Measurements from ENCODE around the gene CFAP410.
"Not testable (repeated sequence)": the region's sequence is repeated elsewhere in the genome, so short reads cannot be mapped to it uniquely, and the experiment has no call there.

The CFAP410 gene

DNA sequence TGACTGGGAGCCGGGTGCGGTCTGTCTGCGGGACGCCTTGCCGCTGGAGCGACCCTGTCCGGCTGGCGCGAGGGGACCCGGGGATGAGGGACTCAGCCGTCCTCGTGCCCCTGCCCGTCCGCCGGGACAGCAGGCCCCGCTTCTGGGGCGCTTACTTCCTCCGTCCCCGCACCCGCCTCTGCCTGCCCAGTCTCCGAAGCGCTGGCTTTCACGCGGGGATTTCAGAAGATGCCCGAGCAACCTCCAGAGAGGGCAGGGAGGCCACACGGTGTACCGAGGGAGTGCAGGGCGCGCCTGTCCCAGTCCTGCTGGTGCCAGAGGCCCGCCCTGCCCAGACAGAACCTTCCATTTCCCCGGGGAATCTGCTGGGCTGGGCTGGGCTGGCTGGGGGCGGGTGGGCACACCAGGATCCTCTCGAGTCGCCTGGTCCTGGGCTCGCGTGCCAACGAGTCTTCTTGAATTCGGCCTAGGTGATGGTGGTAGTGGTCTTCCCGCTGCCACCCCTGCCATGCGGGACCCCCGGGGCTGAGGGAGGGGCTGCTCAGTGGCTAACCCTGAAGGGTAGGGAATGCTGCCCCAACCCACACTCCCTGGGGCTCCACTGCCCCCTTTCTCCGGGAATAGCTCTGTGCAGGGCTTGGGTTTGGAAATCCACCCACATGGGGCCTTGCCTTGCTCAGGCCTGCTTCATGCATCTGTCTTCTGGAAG is 11.7 kb upstream of the CFAP410 start:
- DNase-seq (ENCODE audit: low read depth), result no peak

DNA sequence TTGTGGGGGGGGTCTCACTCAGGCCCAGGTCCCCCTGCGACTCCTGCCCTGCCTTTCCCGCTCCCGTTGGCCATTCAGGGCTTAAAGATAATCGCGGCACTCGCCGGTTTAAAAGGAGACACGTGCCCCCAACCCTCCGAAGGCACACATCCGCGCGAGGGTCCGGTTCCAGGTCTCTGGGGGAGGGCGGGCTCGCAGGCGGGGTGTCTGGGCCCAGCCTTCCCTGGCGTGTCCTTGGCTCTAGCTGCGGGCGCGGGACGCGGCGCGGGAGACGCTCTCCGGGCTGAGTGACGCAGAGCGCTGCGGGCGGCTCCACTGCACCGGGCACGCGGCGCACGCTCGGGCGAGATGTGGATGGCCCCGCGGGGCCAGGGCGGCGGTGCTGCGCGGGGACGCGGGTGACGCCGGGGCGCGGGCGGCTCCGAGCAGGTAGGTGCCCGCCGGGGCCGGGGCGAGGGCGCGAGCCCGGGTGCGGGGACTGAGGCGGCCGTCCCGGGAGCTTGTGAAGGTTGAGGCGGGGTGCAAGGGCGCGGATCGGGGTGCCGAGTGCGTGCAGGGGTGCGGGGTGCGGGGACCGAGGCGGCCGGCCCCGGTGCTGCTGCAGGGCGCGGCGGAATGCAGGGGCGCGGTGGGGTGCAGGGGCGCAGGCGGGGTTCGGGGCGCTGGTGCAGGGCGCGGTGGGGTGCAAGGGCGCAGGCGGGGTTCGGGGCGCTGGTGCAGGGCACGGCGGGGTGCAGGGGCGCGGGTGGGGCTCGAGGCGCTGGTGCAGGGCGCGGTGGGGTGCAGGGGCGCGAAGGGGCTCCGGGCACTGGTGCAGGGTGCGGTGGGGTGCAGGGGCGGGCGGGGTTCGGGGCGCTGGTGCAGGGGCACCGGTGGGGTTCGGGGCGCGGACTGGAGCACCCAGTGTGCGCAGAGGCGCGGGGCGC is 10.9 kb upstream of the CFAP410 start:
- DNase-seq (ENCODE audit: low read depth), result no peak

DNA sequence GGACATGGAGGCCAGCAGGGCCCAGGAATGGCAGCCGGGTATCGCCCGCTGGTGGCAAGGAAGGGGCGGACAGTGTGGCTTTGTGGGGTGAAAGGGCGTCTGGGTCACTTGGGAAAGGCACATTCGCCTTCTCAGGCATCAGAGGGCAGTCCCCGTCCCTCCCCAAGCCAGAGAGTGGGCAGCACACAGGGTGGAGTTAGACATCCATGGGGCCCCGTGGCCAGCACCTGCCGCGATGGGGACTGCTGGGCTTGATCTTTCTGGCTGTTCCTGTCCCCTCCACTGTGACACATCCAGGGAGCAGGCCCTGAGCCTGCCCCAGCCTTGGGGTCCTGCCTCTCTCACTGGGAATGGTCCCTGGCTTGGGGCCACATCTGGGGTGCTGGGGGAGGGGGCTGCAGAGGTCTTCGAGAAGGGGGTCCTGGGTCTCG is 10.2 kb upstream of the CFAP410 start:
- DNase-seq (ENCODE audit: low read depth), result no peak

DNA sequence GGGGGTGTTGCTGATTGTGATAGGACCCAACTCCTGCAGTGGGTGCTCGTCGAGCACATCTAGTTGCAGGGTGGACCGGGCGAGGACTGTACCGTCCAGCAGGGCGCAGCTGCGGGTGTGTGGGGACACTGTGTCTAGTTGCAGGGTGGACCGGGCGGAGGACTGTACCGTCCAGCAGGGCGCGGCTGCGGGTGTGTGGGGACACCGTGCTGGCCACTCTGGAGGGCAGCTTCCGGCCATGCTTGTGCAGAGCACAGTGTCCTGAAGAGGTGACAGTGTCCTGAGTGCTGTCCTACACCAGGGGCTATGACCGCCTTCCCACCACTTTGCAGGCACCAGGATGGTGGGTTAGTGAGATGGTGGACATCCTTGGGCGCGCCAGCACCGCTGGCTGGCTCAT is 9.7 kb upstream of the CFAP410 start:
- DNase-seq (ENCODE audit: low read depth), result no peak

DNA sequence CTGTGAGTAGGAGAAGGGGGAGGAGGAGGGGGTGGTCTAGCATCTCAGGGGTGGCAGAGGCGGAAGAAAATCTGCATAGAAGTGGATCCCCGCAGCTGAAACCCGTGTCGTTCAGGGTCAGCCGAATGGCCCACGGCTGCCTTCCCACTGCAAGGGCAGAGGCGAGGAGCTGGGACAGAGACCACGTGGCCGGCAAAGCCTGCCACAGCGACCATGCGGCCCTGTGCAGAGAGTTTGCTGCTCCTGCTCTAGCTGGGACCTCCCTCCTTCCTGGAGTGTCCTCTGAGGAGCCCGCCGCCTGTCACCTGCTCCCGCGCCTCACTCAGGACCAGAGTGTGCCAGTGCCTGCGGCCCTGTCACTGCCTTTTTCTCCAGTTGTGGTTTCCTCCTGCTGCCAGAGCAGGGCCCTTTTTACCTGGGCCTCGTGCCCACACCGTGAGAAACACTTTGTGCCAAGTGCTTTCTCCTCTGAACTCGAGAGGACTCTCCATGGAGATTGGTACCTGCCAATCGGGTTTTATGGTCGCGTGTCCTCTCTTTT is 8.8 kb upstream of the CFAP410 start:
- no peak for DNase-seq (ENCODE audit: low read depth)

DNA sequence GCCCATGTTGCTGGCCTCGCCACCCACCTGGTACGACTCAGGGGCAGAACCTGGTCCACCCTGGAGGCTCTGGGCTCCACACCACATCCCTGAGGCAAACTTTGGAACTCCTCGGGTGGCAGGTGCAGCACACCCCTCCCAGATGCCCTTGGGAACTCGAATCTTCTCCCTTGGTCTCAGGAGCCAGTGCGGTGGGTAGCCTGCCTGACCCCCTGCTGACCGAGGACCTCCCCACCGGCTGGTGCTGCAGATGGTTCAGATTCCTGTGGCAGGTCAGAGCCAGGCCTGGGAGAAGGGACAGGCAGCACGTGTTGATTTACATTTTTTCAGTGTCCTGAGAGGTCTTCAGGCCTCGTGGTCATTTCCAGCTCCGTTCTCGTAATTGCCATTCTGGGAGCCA is 6.3 kb upstream of the CFAP410 start:
- DNase-seq (ENCODE audit: low read depth), result no peak

DNA sequence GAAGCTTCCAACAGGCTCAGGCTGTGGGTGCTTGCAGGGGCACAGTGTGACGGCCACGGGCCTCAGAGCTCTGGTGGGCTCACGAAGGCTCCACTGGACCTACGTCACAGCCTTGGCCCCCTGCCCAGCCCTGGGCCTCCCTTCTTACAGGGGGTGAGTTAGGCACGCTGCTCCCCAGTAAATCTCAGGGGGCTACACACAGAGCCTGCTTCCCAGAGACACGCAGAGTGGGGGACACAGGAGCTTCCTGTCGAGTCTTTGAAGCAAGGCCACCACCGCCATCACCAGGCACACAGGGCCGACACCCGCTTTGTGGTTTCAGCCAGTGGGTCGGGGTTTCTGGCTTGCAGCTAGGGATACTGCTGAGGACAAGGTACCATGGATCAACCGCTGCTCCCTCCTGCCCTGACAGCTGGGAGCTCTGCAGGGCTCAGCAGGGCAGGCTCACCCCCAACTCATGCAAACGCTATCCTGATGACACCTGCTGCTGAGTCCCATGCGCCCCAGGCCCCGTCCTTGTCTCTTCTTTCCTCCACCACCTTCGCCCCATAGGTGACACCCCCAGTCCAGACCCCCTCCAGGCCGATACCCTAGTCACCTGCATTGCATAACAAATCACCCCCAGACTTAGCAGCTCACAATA is 5.5 kb upstream of the CFAP410 start:
- DNase-seq (ENCODE audit: low read depth), result no peak

DNA sequence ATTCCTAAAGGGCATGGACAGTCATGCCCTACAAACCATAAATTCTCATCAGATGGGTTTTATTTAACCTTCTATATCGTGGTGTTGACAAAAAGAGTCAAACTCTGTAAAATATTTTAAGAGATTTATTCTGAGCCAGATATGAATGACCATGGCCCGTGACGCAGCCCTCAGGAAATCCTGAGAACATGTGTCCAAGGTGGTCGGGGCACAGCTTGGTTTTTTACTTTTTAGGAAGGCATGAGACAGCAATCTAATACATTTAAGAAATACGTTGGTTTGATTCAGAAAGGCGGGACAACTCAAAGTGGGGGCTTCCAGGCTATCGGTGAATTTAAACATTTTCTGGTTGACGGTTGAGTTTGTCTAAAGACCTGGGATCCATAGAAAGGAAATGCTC is 3.8 kb upstream of the CFAP410 start:
- not testable (repeated sequence) for DNase-seq (ENCODE audit: low read depth)

DNA sequence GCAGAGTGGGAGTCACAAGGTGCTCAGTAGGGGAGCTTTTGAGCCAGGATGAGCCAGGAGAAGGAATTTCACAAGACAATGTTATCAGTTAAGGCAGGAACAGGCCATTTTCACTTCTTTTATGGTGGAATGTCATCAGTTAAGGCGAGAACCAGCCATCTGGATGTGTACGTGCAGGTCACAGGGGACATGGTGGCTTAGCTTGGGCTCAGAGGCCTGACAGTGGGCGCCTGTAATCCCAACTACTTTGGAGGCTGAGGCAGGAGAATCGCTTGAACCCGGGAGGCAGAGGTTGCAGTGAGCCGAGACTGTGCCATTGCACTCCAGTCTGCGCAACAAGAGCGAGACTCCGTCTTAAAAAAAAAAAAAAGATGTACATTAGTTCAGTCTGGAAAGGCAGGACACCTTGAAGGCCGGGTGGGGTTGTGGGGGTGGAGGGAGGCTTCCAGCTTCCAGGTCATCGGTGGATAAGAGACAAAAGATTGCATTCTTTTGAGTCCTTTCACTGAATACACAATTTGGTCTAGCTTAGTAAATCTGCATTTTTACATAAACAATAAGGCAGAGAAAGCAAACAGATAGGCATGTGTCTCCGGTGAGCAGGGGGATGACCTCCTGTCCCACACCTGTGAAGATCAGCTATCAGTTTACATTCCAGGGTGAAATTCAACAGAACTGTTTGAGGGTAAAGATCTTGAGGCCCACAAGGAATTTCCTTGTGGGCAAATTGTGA is 2.7 kb upstream of the CFAP410 start:
- not testable (repeated sequence) for DNase-seq (ENCODE audit: low read depth)

DNA sequence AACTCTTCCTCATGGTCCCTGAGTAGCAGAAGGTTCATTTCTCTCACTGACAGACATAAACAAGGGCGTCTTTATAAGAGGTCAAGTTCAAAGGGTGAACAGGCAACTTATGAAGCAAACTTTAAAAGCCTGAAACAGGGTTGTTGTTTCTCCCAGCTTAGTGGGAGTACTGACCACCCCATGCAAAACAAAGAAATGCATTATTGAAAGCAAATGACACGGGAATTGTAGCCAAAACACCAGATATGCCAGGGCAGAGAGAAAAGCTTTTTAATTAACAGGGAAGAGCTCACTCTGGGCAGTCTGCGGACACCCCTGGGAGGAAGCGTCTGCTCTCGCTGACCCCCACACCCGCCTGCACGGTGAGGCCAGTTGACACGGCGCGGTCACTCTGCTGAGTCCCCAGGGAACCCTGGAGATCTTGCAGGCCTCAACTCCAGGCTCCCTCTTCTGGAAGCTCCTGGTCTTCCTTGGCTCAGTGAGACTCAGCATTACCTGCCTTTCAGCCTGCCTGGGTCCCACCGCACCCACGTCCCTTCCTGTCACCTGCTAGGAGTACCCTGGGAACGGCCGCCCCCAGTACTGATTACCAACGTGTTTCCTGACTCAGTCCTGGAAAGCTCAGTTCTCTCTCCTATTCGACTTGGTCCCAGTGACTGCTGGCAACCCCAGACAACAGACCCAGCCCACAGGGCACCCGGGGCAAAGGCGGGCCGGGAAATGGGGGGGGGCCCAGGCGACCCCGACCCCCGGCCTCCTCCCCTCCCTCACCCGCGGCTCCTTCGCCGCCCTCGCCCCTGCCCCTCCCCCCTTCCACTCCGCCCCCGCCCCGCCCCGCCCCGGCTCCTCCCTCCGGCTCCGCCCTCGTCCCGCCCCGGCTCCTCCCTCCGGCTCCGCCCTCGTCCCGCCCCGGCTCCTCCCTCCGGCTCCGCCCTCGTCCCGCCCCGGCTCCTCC is 972 bp downstream of the CFAP410 start:
- peak; percentile 46 for DNase-seq (ENCODE audit: low read depth)

DNA sequence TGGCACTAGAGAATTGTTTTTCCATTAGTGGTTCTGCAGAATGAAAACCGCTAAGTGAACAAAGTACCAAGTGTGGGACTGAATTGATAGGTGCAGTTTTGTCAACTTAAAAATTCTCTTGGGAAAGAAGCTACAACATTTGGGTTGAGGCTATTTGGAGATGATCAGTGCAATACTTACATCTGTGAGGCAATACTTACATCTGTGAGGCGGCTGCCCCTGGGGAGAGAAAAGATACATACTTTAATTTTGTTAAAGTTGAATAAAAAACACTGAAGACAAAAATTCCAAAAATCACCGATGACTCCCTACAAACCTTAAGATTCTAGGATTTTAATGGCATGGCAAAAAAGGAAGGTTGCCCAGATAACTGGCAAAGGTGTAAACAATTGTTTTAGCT is 1.7 kb downstream of the CFAP410 start:
- DNase-seq (ENCODE audit: low read depth), result peak; percentile 49

DNA sequence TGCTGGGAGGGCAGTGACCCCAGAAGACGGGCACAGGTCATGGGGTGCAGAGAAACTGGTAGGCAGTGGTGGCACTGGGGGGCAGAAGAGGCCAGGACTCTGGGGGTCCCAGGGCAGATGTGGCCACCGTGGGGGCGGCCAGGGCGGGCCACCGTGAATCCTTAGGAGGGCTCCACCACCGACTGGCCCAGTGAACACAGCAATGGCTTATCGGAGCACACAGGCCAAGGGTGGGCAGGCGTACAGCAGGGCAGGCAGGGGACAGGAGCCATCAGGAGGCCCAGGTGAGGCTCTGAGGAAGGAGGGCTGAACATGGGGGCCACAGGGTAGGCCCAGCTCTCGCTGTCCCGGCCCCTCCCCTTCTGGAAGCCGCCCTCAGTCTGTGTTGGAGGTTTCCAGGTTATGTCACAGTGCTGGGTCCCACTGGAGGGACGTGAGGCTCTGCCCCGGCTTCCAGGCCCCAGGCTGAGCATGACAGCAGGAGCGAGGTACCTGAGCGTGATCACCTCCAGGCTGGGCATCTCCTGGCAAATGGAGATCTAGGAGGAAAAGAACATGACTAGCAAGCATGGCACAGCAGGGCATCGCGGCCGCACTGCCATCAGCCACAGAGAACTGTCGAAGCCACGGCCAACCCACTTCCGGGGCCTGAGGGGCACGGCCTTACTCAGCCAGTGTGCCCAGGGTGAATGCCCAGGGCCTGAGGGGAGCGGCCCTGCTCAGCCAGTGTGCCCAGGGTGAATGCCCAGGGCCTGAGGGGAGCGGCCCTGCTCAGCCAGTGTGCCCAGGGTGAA is 3.7 kb downstream of the CFAP410 start:
- no peak for DNase-seq (ENCODE audit: low read depth)

DNA sequence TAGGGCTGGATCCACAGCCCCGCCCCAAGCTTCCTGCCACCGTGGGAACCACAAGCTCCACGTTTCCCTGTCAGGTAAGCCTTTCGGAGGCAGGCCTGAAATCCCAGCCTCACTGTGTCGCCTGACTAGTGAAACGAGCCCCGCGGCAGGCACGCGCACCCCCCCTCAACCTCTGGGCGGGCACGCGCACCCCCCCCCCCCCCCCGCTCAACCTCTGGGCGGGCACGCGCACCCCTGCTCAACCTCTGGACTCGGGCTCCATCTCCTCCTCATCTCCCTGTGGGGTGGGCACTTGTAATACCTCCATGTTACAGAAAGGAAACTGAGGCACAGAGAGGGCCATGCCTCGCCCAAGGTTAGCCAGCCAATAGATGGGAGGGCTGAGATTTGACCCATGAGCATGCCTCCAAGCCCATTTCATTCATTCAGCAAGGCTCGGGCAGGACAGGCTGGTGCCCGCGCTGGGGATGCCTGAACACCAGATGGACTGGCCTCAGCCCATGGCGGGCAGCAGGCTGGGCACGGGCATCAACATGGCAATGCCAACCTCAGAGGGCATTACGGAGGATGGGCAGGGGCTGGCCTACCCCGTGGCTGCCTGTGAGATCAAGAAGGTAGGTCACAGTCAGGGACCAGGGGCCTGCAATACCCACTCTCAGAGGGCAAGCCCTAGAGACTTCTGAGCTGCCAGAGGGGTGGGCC is 4.7 kb downstream of the CFAP410 start:
- DNase-seq (ENCODE audit: low read depth), result no peak

DNA sequence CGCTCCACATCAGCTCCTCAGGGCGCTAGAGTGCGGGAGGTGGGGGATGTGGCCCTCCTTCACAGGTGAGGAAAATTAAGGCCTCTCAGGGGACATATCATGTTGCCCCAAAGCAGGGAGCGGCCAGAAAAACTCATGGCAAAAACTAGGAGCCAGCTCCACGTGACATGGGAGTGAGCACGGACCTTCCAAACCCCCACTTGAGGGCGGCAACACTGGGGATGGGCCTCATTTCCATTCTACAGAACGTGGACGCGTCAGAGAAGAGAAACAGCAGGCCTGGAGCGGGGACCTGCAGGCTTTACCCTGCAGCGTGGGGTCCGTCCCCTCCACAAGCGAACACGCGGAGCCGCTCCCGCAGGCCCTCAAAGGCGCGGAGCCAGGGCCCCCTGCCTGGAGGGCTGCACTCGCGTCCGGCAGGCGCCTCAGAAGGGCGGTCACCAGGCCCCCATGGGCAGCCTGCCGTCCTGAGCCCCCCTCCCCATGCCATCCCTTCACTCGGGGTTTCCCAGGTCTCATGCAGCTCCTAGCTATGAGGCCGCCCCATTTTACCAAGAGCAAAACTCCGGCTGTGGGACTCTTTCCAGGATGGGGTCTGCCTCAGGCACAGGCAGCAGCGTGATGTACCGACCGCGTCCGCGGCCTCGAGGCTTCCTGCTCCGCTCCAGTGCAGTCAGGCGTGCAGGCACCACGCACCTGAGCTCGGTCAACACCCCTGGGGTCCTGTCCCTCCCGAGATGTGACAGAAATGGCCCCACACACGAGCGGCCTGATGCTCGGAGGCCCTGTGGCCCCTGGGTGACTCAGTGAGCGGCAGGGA is 5.5 kb downstream of the CFAP410 start:
- no peak for DNase-seq (ENCODE audit: low read depth)

DNA sequence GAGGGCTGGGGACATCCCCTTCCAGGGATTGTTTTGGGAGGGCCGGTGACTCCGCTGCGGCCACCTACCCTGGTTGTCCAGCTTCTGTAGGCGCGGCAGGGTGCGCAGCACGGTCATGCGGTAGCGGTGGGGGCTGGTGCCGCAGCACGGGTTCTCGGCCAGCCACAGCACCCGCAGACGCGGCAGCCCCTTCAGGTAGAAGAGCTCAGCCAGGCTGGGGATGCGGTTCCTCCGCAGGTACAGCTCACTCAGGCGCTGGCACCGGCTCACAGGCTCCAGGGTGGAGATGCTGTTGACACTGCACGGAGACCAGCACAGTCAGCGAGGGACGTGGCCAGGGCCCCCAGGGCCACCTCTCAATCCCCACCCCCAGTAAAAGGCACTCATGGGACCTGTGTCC is 6.2 kb downstream of the CFAP410 start:
- DNase-seq (ENCODE audit: low read depth), result no peak

DNA sequence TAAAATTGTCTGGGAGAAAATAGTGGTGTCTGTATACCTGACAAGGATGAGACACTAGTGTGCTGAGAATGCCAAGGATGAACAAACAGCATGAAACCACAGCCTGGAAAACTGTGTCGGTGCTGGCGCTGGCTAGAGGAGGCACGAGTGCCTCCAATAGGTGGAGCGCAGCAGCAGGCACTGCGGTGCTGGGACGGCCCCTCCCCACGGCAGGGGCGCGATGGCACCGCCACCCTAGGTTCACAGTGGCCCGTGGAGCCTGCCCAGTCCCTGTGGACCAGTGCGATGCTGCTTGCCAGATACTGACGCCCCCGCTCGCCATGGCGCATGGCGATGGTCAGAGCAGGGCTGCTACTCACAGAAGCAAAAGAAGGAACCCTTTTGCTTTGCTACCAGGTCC is 6.8 kb downstream of the CFAP410 start:
- DNase-seq (ENCODE audit: low read depth), result no peak

DNA sequence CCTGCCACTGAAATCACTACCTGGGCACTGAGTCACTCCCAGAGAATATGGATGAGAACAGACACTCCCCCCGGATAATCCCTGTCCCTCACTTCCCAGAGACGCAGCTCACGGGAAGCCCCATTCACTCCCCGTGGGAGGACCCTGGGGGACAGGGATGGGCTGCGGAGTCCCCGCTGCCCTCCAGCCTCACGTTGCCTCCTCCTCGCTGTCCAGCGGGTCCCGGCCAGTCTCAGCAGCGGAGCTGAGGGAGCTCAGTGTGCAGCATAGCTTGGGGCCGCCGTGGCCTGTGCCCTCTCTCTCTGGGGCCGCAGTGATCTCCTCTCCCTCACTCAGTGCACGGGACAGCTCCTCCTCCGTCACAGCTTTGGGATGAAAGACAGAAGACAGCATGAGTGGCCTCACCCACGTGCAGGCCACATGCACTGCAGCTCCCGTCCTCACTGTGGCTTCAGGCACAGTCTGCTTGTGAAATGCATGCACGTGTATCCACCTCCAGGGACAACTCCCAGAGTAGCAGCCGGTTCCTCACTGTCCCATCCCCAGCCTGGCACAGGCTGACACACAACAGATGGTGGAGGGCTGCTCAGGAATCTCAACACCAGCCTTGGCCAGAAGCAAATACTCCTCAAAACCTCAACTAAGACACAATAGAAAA is 7.4 kb downstream of the CFAP410 start:
- peak; percentile 31 for DNase-seq (ENCODE audit: low read depth)

DNA sequence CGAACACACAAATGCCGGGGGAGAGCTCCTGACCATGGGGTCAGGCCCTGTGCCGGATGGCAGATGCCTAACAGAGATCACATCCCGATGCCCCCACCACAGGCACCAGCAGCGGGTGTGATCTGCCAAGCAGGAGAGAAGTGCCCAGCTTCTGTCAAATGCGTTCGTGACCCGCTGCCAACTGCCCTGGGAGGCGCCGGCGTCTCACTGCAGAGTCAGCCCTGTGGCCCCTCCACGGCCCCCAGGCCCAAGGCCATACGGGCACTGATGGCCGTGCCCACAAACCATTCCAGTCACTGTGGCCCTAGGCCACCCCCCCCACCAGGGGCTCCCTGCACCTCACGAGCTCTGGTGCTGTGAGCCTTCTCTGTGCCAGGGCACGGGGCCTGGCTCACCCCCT is 8.0 kb downstream of the CFAP410 start:
- no peak for DNase-seq (ENCODE audit: low read depth)

Measured in fibroblast of gingiva (primary cell).